GM13976 (cell line): ENCODE data around the gene PEX12.
"Not testable (repeated sequence)": the region's sequence is repeated elsewhere in the genome, so short reads cannot be mapped to it uniquely, and the experiment has no call there.

Experiments
- DNase-seq: peaks from one replicate; pipeline ENCODE4 v3.0.0; 2012; ENCODE audit warnings: low spot score
- CTCF ChIP-seq: IDR thresholded peaks from 2 replicates; pipeline ENCODE4 v1.5.1; 2012; ENCODE audit warnings: borderline replicate concordance, mild to moderate bottlenecking; ENCODE audit not compliant: insufficient read depth; ENCODE audit errors: extremely low read depth, missing control alignments, control extremely low read depth
- in situ Hi-C: fragments of 300-500 bp; cut with MboI; formaldehyde crosslinking; loops from one replicate; pipeline ENCODE4 v1.12.0; 2022; ENCODE audit warnings: low sequenced_read_pairs, mixed read lengths, inconsistent platforms; ENCODE audit not compliant: unreplicated experiment

The PEX12 gene

GRCh38 chr17:35540589-35541404 is 37.6 kb downstream of the PEX12 start:
- no peak for DNase-seq
- in situ Hi-C loops = no loop called here
- no peak for TF ChIP-seq CTCF

- in situ Hi-C loops = loop anchor here (10.0 kb wide), 1 partner anchor 225 kb away; no protein-coding TSS in a partner anchor
- TF ChIP-seq CTCF = no peak
These were observed 38.7 kb downstream of the PEX12 start for GRCh38 chr17:35539659-35540026.

GRCh38 chr17:35537601-35538141 is 40.7 kb downstream of the PEX12 start, which contains the start of gene SLFN12L:
Gene SLFN12L (minus strand): TSS chr17:35537678. CDS start chr17:35522364, 15,314 bp downstream.
- in situ Hi-C loops = loop anchor here (10.0 kb wide), 1 partner anchor 223 kb away; no protein-coding TSS in a partner anchor
- no peak for TF ChIP-seq CTCF
- no peak for DNase-seq

More at GRCh38 chr17:35539659-35540026, 38.7 kb downstream of the PEX12 start:
- DNase-seq = no peak

GRCh38 chr17:35536664-35537171 is 41.7 kb downstream of the PEX12 start:
- DNase-seq = no peak
- no peak for TF ChIP-seq CTCF
- in situ Hi-C loops = loop anchor here (10.0 kb wide), 1 partner anchor 222 kb away; no protein-coding TSS in a partner anchor

GRCh38 chr17:35535406-35535805 is 43.0 kb downstream of the PEX12 start:
- in situ Hi-C loops = loop anchor here (10.0 kb wide), 1 partner anchor 221 kb away; no protein-coding TSS in a partner anchor
- DNase-seq = not testable (repeated sequence)

- in situ Hi-C loops = loop anchor here (10.0 kb wide), 1 partner anchor 220 kb away; no protein-coding TSS in a partner anchor
- DNase-seq = no peak
- TF ChIP-seq CTCF = no peak
These were observed 43.7 kb downstream of the PEX12 start for GRCh38 chr17:35534576-35535093.
